GM12878 (cell line): ENCODE measurements around the gene GPAT3.

Experiments used
- EED ChIP-seq: sonication (generic); IDR thresholded peaks from 2 replicates; pipeline ENCODE4 v1.6.1; 2016; ENCODE audit warnings: antibody characterized with exemption, low read depth
- ZNF217 ChIP-seq: fragments of 450-650 bp; IDR thresholded peaks from 2 replicates; pipeline ENCODE4 v1.6.1; 2017; ENCODE audit warnings: antibody characterized with exemption, mild to moderate bottlenecking

- TF ChIP-seq EED (no peak), ZNF217 (no peak)
Measured at GRCh38 chr4:83560523-83560922, 24.6 kb downstream of the GPAT3 start.
